T47D (cell line): ENCODE measurements around the gene PPP1R36.
"Not testable (repeated sequence)": the region's sequence is repeated elsewhere in the genome, so short reads cannot be mapped to it uniquely, and the experiment has no call there.

Experiments
- DNase-seq, 2 experiments: peaks; one replicate each; pipeline versions ENCODE4 v3.0.0 to v3.0.0-alpha.2; 2011 to 2012; ENCODE audit warnings: low read depth in 1 of 2, low spot score in 1 of 2
- JUND ChIP-seq: IDR thresholded peaks from 2 replicates; pipeline ENCODE4 v1.6.1; 2012; ENCODE audit warnings: low read depth
- in situ Hi-C: cut with HindIII; loops from 2 replicates; pipeline ENCODE4 v1.10.0; 2016; ENCODE audit warnings: low sequenced_read_pairs, low pct_unique_long_range_greater_than_20kb

The PPP1R36 gene

GRCh38 chr14:64536488-64537245, 13.1 kb upstream of the PPP1R36 start:
- peak in 1 of 2 experiments; percentile 43 for DNase-seq
- in situ Hi-C loops, result no loop called here
- no peak for TF ChIP-seq JUND

- peak; percentile 99 to 100 for DNase-seq
- in situ Hi-C loops, result no loop called here
- TF ChIP-seq JUND, result no peak
Measured at GRCh38 chr14:64540208-64541202, 9.3 kb upstream of the PPP1R36 start, which contains the start of gene HSPA2. TSS of gene HSPA2 (plus strand) at chr14:64540741. CDS start at chr14:64540850, 109 bp downstream.

GRCh38 chr14:64541261-64541971, 8.3 kb upstream of the PPP1R36 start:
- in situ Hi-C loops, result no loop called here
- no peak for TF ChIP-seq JUND
- no peak for DNase-seq

- in situ Hi-C loops, result no loop called here
- no peak for TF ChIP-seq JUND
- peak in 1 of 2 experiments; percentile 22 for DNase-seq
Measured at GRCh38 chr14:64541972-64542835, 7.6 kb upstream of the PPP1R36 start.

GRCh38 chr14:64542836-64543201, 6.9 kb upstream of the PPP1R36 start:
- TF ChIP-seq JUND, result no peak
- DNase-seq, result no peak
- in situ Hi-C loops, result no loop called here

GRCh38 chr14:64544607-64545312, 5.0 kb upstream of the PPP1R36 start:
- DNase-seq, result no peak
- in situ Hi-C loops, result no loop called here
- TF ChIP-seq JUND, result no peak

- in situ Hi-C loops, result no loop called here
- no peak for TF ChIP-seq JUND
- no peak for DNase-seq
Measured at GRCh38 chr14:64549016-64549415, 745 bp upstream of the PPP1R36 start.

GRCh38 chr14:64550621-64551333, 1.0 kb downstream of the PPP1R36 start:
- in situ Hi-C loops, result no loop called here
- no peak for TF ChIP-seq JUND
- DNase-seq, result no peak

- TF ChIP-seq JUND, result no peak
- DNase-seq, result no peak
- in situ Hi-C loops, result no loop called here
Measured at GRCh38 chr14:64554556-64554955, 4.8 kb downstream of the PPP1R36 start.

- no peak for DNase-seq
- in situ Hi-C loops, result no loop called here
- TF ChIP-seq JUND, result no peak
Measured at GRCh38 chr14:64556526-64556925, 6.8 kb downstream of the PPP1R36 start.

GRCh38 chr14:64558216-64558615, 8.5 kb downstream of the PPP1R36 start:
- DNase-seq, in situ Hi-C loops: not testable (repeated sequence)
